ENCODE data around the gene MMP12. TPM values are rescaled to one million over a fixed set of nuclear protein-coding genes. Genes with fewer than 3 reads are reported as not detected.
A peak's percentile ranks its signal among the peaks of the same experiment; 100 is the strongest.

MMP12 gene
- total RNA-seq, 1 experiment from 2014 or later: not detected

DNA sequence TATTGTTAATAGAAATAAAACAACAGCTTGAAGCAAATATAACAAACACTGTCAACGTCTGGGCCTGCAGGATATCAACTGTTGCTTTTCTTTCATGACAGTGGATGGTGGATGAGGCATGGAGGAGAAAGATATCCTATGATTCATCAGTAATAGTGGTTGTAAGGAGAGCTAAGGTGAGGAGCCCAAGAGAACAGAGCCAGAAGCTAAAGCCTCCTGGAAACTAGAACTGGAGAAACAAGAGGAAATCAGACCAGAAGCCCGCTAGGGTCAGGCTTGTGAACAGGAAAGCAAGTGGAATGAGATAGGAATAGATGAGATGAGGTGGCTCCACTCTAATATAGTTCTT lies 37.7 kb upstream of the MMP12 start:
- ChIA-PET CTCF (interaction anchor here (1.0 to 2.5 kb wide), 3 partner anchors 29 to 104 kb away, joined by 3 to 9 read pairs (median 4); no protein-coding TSS in a partner anchor), POLR2A (no interaction called here)
- peaks cover 27% of the 10 kb centered on the region for H3K36me3 Mint-ChIP-seq
- no peak for TF ChIP-seq ZNF423 (CRISPR knock-in tag; IDR thresholded peaks at IDR 0.05)
- no peak for TF ChIP-seq ESRRA (CRISPR knock-in tag; IDR thresholded peaks at IDR 0.05; ENCODE audit: borderline replicate concordance)
- peak overlapping the region; percentile 10 for H3K27ac Mint-ChIP-seq
- ATAC-seq (no peak), DNase-seq (ENCODE audit: low spot score) (no peak)
- peaks cover 23% of the 10 kb centered on the region for H3K9me3 Mint-ChIP-seq
- no peaks in the 10 kb centered on the region for H3K27me3 Mint-ChIP-seq (ENCODE audit: low read depth)
- no peak overlapping the region for H3K4me3 Mint-ChIP-seq
- H3K4me1 Mint-ChIP-seq: peaks cover 21% of the 10 kb centered on the region

DNA sequence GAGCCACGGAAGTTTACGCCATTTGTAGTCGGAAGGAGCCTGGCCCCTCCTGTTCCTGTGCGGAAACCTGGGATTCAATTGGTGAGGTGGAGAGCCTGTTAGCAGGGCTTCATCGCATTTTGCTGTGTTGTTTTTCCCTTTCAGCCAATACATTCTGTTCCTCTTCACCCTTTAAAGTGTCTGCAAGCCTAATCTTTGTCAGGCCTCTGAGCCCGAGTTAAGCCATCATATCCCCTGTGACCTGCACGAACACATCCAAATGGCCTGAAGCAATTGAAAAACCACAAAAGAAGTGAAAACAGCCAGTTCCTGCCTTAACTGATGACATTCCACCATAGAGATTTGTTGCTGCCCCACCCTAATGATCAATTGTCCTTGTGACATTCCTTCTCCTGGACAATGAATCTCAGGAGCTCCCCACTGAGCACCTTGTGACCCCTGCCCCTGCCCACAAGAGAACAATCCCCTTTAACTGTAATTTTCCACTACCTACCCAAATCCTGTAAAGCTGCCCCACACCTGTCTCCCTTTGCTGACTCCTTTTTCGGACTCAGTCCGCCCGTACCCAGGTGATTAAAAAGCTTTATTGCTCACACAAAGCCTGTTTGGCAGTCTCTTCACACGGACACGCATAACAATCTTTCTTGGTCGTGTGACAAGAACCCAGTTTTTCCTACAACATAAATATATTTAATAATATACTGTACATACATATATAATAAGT lies 37.1 kb upstream of the MMP12 start:
- H3K36me3 Mint-ChIP-seq: peaks cover 27% of the 10 kb centered on the region
- no peak overlapping the region for H3K4me3 Mint-ChIP-seq
- no peak for DNase-seq (ENCODE audit: low spot score)
- CTCF ChIA-PET: interaction anchor here (1.0 to 2.5 kb wide), 3 partner anchors 29 to 104 kb away, joined by 3 to 9 read pairs (median 4); no protein-coding TSS in a partner anchor
- H3K27me3 Mint-ChIP-seq (ENCODE audit: low read depth): no peaks in the 10 kb centered on the region
- H3K27ac Mint-ChIP-seq: peak overlapping the region; percentile 71
- POLR2A ChIA-PET: no interaction called here
- ATAC-seq: peak; percentile 71
- peaks cover 24% of the 10 kb centered on the region for H3K9me3 Mint-ChIP-seq
- peaks cover 21% of the 10 kb centered on the region for H3K4me1 Mint-ChIP-seq
- TF ChIP-seq E2F1 (CRISPR knock-in tag; IDR thresholded peaks at IDR 0.05): no peak
- no peak for TF ChIP-seq ZMAT4 (CRISPR knock-in tag; IDR thresholded peaks at IDR 0.05)
- no peak for TF ChIP-seq ZNF219 (CRISPR knock-in tag; IDR thresholded peaks at IDR 0.05; ENCODE audit: borderline replicate concordance)
- TF ChIP-seq RORB (CRISPR knock-in tag; IDR thresholded peaks at IDR 0.05): no peak
- no peak for TF ChIP-seq ERG (CRISPR knock-in tag; IDR thresholded peaks at IDR 0.05)
- no peak for TF ChIP-seq ZNF281 (CRISPR knock-in tag; IDR thresholded peaks at IDR 0.05)
- no peak for TF ChIP-seq NFATC4 (CRISPR knock-in tag; IDR thresholded peaks at IDR 0.05)
- TF ChIP-seq, protein P1, sequence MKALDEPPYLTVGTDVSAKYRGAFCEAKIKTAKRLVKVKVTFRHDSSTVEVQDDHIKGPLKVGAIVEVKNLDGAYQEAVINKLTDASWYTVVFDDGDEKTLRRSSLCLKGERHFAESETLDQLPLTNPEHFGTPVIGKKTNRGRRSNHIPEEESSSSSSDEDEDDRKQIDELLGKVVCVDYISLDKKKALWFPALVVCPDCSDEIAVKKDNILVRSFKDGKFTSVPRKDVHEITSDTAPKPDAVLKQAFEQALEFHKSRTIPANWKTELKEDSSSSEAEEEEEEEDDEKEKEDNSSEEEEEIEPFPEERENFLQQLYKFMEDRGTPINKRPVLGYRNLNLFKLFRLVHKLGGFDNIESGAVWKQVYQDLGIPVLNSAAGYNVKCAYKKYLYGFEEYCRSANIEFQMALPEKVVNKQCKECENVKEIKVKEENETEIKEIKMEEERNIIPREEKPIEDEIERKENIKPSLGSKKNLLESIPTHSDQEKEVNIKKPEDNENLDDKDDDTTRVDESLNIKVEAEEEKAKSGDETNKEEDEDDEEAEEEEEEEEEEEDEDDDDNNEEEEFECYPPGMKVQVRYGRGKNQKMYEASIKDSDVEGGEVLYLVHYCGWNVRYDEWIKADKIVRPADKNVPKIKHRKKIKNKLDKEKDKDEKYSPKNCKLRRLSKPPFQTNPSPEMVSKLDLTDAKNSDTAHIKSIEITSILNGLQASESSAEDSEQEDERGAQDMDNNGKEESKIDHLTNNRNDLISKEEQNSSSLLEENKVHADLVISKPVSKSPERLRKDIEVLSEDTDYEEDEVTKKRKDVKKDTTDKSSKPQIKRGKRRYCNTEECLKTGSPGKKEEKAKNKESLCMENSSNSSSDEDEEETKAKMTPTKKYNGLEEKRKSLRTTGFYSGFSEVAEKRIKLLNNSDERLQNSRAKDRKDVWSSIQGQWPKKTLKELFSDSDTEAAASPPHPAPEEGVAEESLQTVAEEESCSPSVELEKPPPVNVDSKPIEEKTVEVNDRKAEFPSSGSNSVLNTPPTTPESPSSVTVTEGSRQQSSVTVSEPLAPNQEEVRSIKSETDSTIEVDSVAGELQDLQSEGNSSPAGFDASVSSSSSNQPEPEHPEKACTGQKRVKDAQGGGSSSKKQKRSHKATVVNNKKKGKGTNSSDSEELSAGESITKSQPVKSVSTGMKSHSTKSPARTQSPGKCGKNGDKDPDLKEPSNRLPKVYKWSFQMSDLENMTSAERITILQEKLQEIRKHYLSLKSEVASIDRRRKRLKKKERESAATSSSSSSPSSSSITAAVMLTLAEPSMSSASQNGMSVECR (CRISPR knock-in tag; IDR thresholded peaks at IDR 0.05; ENCODE audit: borderline replicate concordance): no peak
- TF ChIP-seq, protein P2, sequence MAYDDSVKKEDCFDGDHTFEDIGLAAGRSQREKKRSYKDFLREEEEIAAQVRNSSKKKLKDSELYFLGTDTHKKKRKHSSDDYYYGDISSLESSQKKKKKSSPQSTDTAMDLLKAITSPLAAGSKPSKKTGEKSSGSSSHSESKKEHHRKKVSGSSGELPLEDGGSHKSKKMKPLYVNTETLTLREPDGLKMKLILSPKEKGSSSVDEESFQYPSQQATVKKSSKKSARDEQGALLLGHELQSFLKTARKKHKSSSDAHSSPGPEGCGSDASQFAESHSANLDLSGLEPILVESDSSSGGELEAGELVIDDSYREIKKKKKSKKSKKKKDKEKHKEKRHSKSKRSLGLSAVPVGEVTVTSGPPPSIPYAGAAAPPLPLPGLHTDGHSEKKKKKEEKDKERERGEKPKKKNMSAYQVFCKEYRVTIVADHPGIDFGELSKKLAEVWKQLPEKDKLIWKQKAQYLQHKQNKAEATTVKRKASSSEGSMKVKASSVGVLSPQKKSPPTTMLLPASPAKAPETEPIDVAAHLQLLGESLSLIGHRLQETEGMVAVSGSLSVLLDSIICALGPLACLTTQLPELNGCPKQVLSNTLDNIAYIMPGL (CRISPR knock-in tag; IDR thresholded peaks at IDR 0.05): no peak
- no peak for TF ChIP-seq ZNF416 (CRISPR knock-in tag; IDR thresholded peaks at IDR 0.05)
- TF ChIP-seq AFF4 (CRISPR knock-in tag; IDR thresholded peaks at IDR 0.05; ENCODE audit: borderline replicate concordance): no peak
- TF ChIP-seq EMX1 (CRISPR knock-in tag; IDR thresholded peaks at IDR 0.05): no peak
